ENCODE measurements around the gene EPHA10. TPM values are rescaled to one million over a fixed set of nuclear protein-coding genes. Genes with fewer than 3 reads are reported as not detected.

The EPHA10 gene
- total RNA-seq, 1 donor from 2014 or later: not detected

- FAIRE-seq: peak; percentile 20
- H3K79me2 ChIP-seq (ENCODE audit: insufficient read depth, low read length): peaks cover 59% of the 10 kb centered on the region
- H3K27ac Mint-ChIP-seq (ENCODE audit: unreplicated experiment): peak overlapping the region; percentile 69
Observed at GRCh38 chr1:37811027-37811655, 46.2 kb upstream of the EPHA10 start.

GRCh38 chr1:37809942-37810341 is 45.0 kb upstream of the EPHA10 start:
- no peak overlapping the region for H3K9ac ChIP-seq (ENCODE audit: low read length)
- no peak overlapping the region for H3K27ac ChIP-seq (ENCODE audit: low read depth, low read length)
- no peaks in the 10 kb centered on the region for H3K9me3 ChIP-seq (ENCODE audit: insufficient read depth, low read depth, low read length)
- H3K79me2 ChIP-seq (ENCODE audit: insufficient read depth, low read length): peaks cover 69% of the 10 kb centered on the region
- no peak overlapping the region for H3K4me3 ChIP-seq (ENCODE audit: insufficient read depth, low read depth, low read length)
- DNase-seq (ENCODE audit: low read depth): no peak
- Mint-ChIP-seq H3K27me3 (ENCODE audit: low read depth, unreplicated experiment) (no peaks in the 10 kb centered on the region), H3K9me3 (ENCODE audit: unreplicated experiment) (no peaks in the 10 kb centered on the region), H3K4me1 (ENCODE audit: low read depth, unreplicated experiment) (peaks cover 8% of the 10 kb centered on the region), H3K27ac (ENCODE audit: unreplicated experiment) (no peak overlapping the region), H3K4me3 (ENCODE audit: unreplicated experiment) (peak overlapping the region; percentile 69), H3K36me3 (ENCODE audit: low read depth, unreplicated experiment) (peaks cover 14% of the 10 kb centered on the region)
- no peaks in the 10 kb centered on the region for H3K27me3 ChIP-seq (ENCODE audit: insufficient read depth, low read length)
- H4K20me1 ChIP-seq (ENCODE audit: insufficient read depth, low read length): peaks cover 71% of the 10 kb centered on the region
- TF ChIP-seq CTCF (IDR thresholded peaks at IDR 0.05; ENCODE audit: insufficient read depth, low read depth, low read length) (no peak), EZH2 (IDR thresholded peaks at IDR 0.05; ENCODE audit: insufficient read depth, low read length) (no peak)
- H3K36me3 ChIP-seq (ENCODE audit: insufficient read depth, low read length): peaks cover 19% of the 10 kb centered on the region
- FAIRE-seq: no peak
- H3K4me1 ChIP-seq (ENCODE audit: insufficient read depth, low read length): peaks cover 19% of the 10 kb centered on the region
- H3K4me2 ChIP-seq (ENCODE audit: low read length): peak overlapping the region; percentile 25
- H2AFZ ChIP-seq (ENCODE audit: low read depth, low read length): no peak overlapping the region

More at GRCh38 chr1:37811027-37811655, 46.2 kb upstream of the EPHA10 start:
- H3K4me1 Mint-ChIP-seq (ENCODE audit: low read depth, unreplicated experiment): peaks cover 8% of the 10 kb centered on the region
- H3K27me3 Mint-ChIP-seq (ENCODE audit: low read depth, unreplicated experiment): no peaks in the 10 kb centered on the region
- H3K36me3 ChIP-seq (ENCODE audit: insufficient read depth, low read length): peaks cover 8% of the 10 kb centered on the region
- H3K4me1 ChIP-seq (ENCODE audit: insufficient read depth, low read length): peaks cover 19% of the 10 kb centered on the region
- H3K9me3 Mint-ChIP-seq (ENCODE audit: unreplicated experiment): no peaks in the 10 kb centered on the region
- H3K9me3 ChIP-seq (ENCODE audit: insufficient read depth, low read depth, low read length): no peaks in the 10 kb centered on the region
- H3K36me3 Mint-ChIP-seq (ENCODE audit: low read depth, unreplicated experiment): peaks cover 15% of the 10 kb centered on the region
- H4K20me1 ChIP-seq (ENCODE audit: insufficient read depth, low read length): peaks cover 60% of the 10 kb centered on the region
- peak; percentile 44 for DNase-seq (ENCODE audit: low read depth)
- H3K27ac ChIP-seq (ENCODE audit: low read depth, low read length): no peak overlapping the region
- H3K4me3 Mint-ChIP-seq (ENCODE audit: unreplicated experiment): peak overlapping the region; percentile 20
- peak; percentile 88 for TF ChIP-seq CTCF (IDR thresholded peaks at IDR 0.05; ENCODE audit: insufficient read depth, low read depth, low read length)
- no peak for TF ChIP-seq EZH2 (IDR thresholded peaks at IDR 0.05; ENCODE audit: insufficient read depth, low read length)
- H3K27me3 ChIP-seq (ENCODE audit: insufficient read depth, low read length): no peaks in the 10 kb centered on the region
- no peak overlapping the region for H3K4me3 ChIP-seq (ENCODE audit: insufficient read depth, low read depth, low read length)
- no peak overlapping the region for H3K4me2 ChIP-seq (ENCODE audit: low read length)
- no peak overlapping the region for H3K9ac ChIP-seq (ENCODE audit: low read length)
- H2AFZ ChIP-seq (ENCODE audit: low read depth, low read length): no peak overlapping the region
